Measurements from ENCODE around the gene IRX2. TPM values are rescaled to one million over a fixed set of nuclear protein-coding genes. Genes with fewer than 3 reads are reported as not detected.

IRX2 gene
- total and polyA plus RNA-seq, 2 donors (not counting 1 experiment from before 2014, with no cell fraction given), result 0.33 to 0.40 TPM

GRCh38 chr5:2741956-2742355, 9.5 kb downstream of the IRX2 start:
- Histone ChIP-seq H3K27ac (ENCODE audit: insufficient read depth, low read length) (no peak overlapping the region), H3K4me1 (ENCODE audit: control insufficient read depth, extremely low read depth, insufficient read depth, low read length) (no peaks in the 10 kb centered on the region), H4K20me1 (ENCODE audit: control insufficient read depth, extremely low read depth, insufficient read depth, low read length) (no peaks in the 10 kb centered on the region), H3K27me3 (ENCODE audit: control insufficient read depth, insufficient read depth, low read length) (peaks cover 10% of the 10 kb centered on the region), H3K9me3 (ENCODE audit: control insufficient read depth, insufficient read depth, low read depth, low read length) (no peaks in the 10 kb centered on the region), H3K9ac (ENCODE audit: insufficient read depth, low read length) (no peak overlapping the region), H3K4me2 (ENCODE audit: extremely low read depth, insufficient read depth, low read length) (no peak overlapping the region), H2AFZ (ENCODE audit: low read length) (no peak overlapping the region), H3K4me3 (replicated peaks in 1 of 4; ENCODE audit: control extremely low read depth in 1 of 4, insufficient read depth in 1 of 4, low read depth in 3 of 4, low read length in 4 of 4) (no peak overlapping the region), H3K79me2 (ENCODE audit: control insufficient read depth, insufficient read depth, low read length) (no peaks in the 10 kb centered on the region), H3K36me3 (ENCODE audit: control insufficient read depth, insufficient read depth, low read length) (no peaks in the 10 kb centered on the region)
- TF ChIP-seq CTCF (conservative IDR thresholded peaks at IDR 0.05 in 1 of 2, IDR thresholded peaks at IDR 0.05 in 1 of 2; ENCODE audit: low read depth in 1 of 2, low read length in 2 of 2) (no peak), EZH2 (IDR thresholded peaks at IDR 0.05; ENCODE audit: low read length, missing control alignments) (no peak)
- DNase-seq (ENCODE audit: low read depth in 2 of 2), result no peak

- no peaks in the 10 kb centered on the region for H3K79me2 ChIP-seq (ENCODE audit: control insufficient read depth, insufficient read depth, low read length)
- H3K9me3 ChIP-seq (ENCODE audit: control insufficient read depth, insufficient read depth, low read depth, low read length), result no peaks in the 10 kb centered on the region
- H2AFZ ChIP-seq (ENCODE audit: low read length), result no peak overlapping the region
- peaks cover 10% of the 10 kb centered on the region for H3K27me3 ChIP-seq (ENCODE audit: control insufficient read depth, insufficient read depth, low read length)
- no peak for DNase-seq (ENCODE audit: low read depth in 2 of 2)
- no peak overlapping the region for H3K9ac ChIP-seq (ENCODE audit: insufficient read depth, low read length)
- H3K27ac ChIP-seq (ENCODE audit: insufficient read depth, low read length), result no peak overlapping the region
- no peaks in the 10 kb centered on the region for H3K36me3 ChIP-seq (ENCODE audit: control insufficient read depth, insufficient read depth, low read length)
- H3K4me1 ChIP-seq (ENCODE audit: control insufficient read depth, extremely low read depth, insufficient read depth, low read length), result no peaks in the 10 kb centered on the region
- TF ChIP-seq CTCF (conservative IDR thresholded peaks at IDR 0.05 in 1 of 2, IDR thresholded peaks at IDR 0.05 in 1 of 2; ENCODE audit: low read depth in 1 of 2, low read length in 2 of 2) (no peak), EZH2 (IDR thresholded peaks at IDR 0.05; ENCODE audit: low read length, missing control alignments) (no peak)
- H4K20me1 ChIP-seq (ENCODE audit: control insufficient read depth, extremely low read depth, insufficient read depth, low read length), result no peaks in the 10 kb centered on the region
- no peak overlapping the region for H3K4me3 ChIP-seq (replicated peaks in 1 of 4; ENCODE audit: control extremely low read depth in 1 of 4, insufficient read depth in 1 of 4, low read depth in 3 of 4, low read length in 4 of 4)
- H3K4me2 ChIP-seq (ENCODE audit: extremely low read depth, insufficient read depth, low read length), result no peak overlapping the region
Observed at GRCh38 chr5:2740876-2741555, 10.5 kb downstream of the IRX2 start.

GRCh38 chr5:2740051-2740875, 11.2 kb downstream of the IRX2 start:
- Histone ChIP-seq H4K20me1 (ENCODE audit: control insufficient read depth, extremely low read depth, insufficient read depth, low read length) (no peaks in the 10 kb centered on the region), H3K79me2 (ENCODE audit: control insufficient read depth, insufficient read depth, low read length) (no peaks in the 10 kb centered on the region), H3K27me3 (ENCODE audit: control insufficient read depth, insufficient read depth, low read length) (peaks cover 10% of the 10 kb centered on the region), H2AFZ (ENCODE audit: low read length) (no peak overlapping the region), H3K4me2 (ENCODE audit: extremely low read depth, insufficient read depth, low read length) (no peak overlapping the region), H3K4me3 (replicated peaks in 1 of 4; ENCODE audit: control extremely low read depth in 1 of 4, insufficient read depth in 1 of 4, low read depth in 3 of 4, low read length in 4 of 4) (peak overlapping the region in 1 of 4 experiments; percentile 58), H3K27ac (ENCODE audit: insufficient read depth, low read length) (no peak overlapping the region), H3K4me1 (ENCODE audit: control insufficient read depth, extremely low read depth, insufficient read depth, low read length) (no peaks in the 10 kb centered on the region), H3K9ac (ENCODE audit: insufficient read depth, low read length) (no peak overlapping the region), H3K36me3 (ENCODE audit: control insufficient read depth, insufficient read depth, low read length) (no peaks in the 10 kb centered on the region), H3K9me3 (ENCODE audit: control insufficient read depth, insufficient read depth, low read depth, low read length) (no peaks in the 10 kb centered on the region)
- no peak for DNase-seq (ENCODE audit: low read depth in 2 of 2)
- TF ChIP-seq EZH2 (IDR thresholded peaks at IDR 0.05; ENCODE audit: low read length, missing control alignments) (no peak), CTCF (conservative IDR thresholded peaks at IDR 0.05 in 1 of 2, IDR thresholded peaks at IDR 0.05 in 1 of 2; ENCODE audit: low read depth in 1 of 2, low read length in 2 of 2) (no peak)

Measured in fibroblast of lung (primary cell).